Urinary bladder (tissue), 4 donors: ENCODE data around the gene PAX5. TPM values are rescaled to one million over a fixed set of nuclear protein-coding genes. Genes with fewer than 3 reads are reported as not detected.

Experiments used
- DNase-seq: peaks from one replicate; pipeline ENCODE4 v3.0.0-alpha.2; 2015; ENCODE audit errors: extremely low spot score
- H3K27ac ChIP-seq: one replicate; pipeline ENCODE4 v1.5.1; 2013; ENCODE audit warnings: low read depth, mild to moderate bottlenecking, moderate library complexity
- H3K36me3 ChIP-seq: one replicate; pipeline ENCODE4 v1.6.1; 2013; ENCODE audit warnings: mild to moderate bottlenecking, moderate library complexity; ENCODE audit not compliant: insufficient read depth
- H3K4me1 ChIP-seq: one replicate; pipeline ENCODE4 v1.6.1; 2013; ENCODE audit warnings: mild to moderate bottlenecking, moderate library complexity; ENCODE audit not compliant: insufficient read depth
- H3K4me3 ChIP-seq: one replicate; pipeline ENCODE4 v1.5.1; 2013; ENCODE audit warnings: low read depth, low read length
- WGBS: extraction: QIAGEN DNeasy Blood & Tissue Kit; methylation state at CpG from one replicate; pipeline ENCODE4 v1.1.7; 2013; 5-methylcytosine and 5-hydroxymethylcytosine counted together
- polyA plus RNA-seq: library from polyadenylated mRNA; stranded (reverse); fragments of 200-250 nt; gene quantifications from one replicate; pipeline ENCODE4 v1.2.3, GENCODE V29; 2013
- total RNA-seq: library from RNA; depleted of rRNA; stranded (reverse); fragments of >200 nt; gene quantifications from one replicate; pipeline ENCODE4 v1.2.3, GENCODE V29; 2014
- donor health status: healthy with polysubstance abuse.
- donor health status: healthy.

The PAX5 gene
- total and polyA plus RNA-seq, 2 donors: 0.03 to 0.26 TPM

- H3K27ac ChIP-seq: no peak overlapping the region
- peaks cover 2% of the 10 kb centered on the region for H3K4me1 ChIP-seq
- no peaks in the 10 kb centered on the region for H3K36me3 ChIP-seq
- 73% methylated on average over 4 of the region's 4 CpGs for WGBS
- no peak overlapping the region for H3K4me3 ChIP-seq
- no peak for DNase-seq
These were observed 216.8 kb downstream of the PAX5 start for GRCh38 chr9:36817160-36817834.

- Histone ChIP-seq H3K4me1 (peaks cover 2% of the 10 kb centered on the region), H3K36me3 (no peaks in the 10 kb centered on the region), H3K4me3 (no peak overlapping the region), H3K27ac (no peak overlapping the region)
- WGBS: 97% methylated on average over 3 of the region's 3 CpGs
- DNase-seq: no peak
These were observed 217.7 kb downstream of the PAX5 start for GRCh38 chr9:36816371-36816770.

DNA sequence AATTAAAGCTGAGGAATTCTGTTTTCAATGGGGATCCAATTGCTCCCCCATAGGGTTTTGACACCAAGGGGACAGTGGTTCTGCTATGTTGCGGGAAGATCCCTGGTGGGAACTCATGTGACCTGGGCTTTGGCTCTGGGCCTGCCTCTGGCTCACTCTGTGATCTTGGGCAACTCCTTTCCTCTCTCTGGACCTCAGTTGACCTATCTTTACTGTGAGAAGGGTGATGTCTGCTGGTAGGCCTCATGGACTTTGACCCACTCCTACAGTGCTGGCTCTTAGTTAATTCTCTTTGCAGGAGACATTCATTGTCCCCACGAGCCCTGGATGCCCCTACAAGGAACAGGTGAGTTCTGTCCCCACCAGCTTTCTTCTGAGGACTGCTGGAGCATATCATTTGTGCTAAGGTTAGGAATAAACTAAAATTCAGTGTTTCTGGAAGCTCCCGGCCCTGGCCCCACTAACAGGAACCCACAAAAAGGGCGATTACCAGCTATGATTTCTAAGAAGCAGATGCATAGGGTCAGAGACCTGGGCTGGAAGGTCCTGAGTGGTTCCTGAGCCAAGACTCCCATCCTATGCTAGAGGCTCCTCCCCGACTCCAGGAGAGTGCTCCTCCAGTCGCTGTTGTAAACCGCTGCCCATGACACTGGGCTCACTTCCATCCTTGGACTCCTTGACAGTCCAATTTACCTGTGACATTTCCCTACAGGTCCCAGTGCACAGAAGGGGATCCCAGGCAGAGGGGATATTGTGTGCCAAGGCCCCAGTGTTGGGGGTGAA lies 218.3 kb downstream of the PAX5 start:
- Histone ChIP-seq H3K4me1 (peaks cover 2% of the 10 kb centered on the region), H3K4me3 (no peak overlapping the region), H3K36me3 (no peaks in the 10 kb centered on the region), H3K27ac (no peak overlapping the region)
- no peak for DNase-seq
- WGBS: 89% methylated on average over 7 of the region's 7 CpGs

GRCh38 chr9:36815023-36815422 lies 219.0 kb downstream of the PAX5 start:
- peaks cover 2% of the 10 kb centered on the region for H3K4me1 ChIP-seq
- WGBS: 91% methylated on average over 3 of the region's 3 CpGs

GRCh38 chr9:36813154-36813553 lies 220.9 kb downstream of the PAX5 start:
- Histone ChIP-seq H3K27ac (no peak overlapping the region), H3K36me3 (no peaks in the 10 kb centered on the region), H3K4me1 (peaks cover under 1% of the 10 kb centered on the region), H3K4me3 (no peak overlapping the region)
- WGBS: 75% methylated on average over 10 of the region's 10 CpGs
- no peak for DNase-seq

More at GRCh38 chr9:36815023-36815422, 219.0 kb downstream of the PAX5 start:
- Histone ChIP-seq H3K36me3 (no peaks in the 10 kb centered on the region), H3K27ac (no peak overlapping the region), H3K4me3 (no peak overlapping the region)
- no peak for DNase-seq

DNA sequence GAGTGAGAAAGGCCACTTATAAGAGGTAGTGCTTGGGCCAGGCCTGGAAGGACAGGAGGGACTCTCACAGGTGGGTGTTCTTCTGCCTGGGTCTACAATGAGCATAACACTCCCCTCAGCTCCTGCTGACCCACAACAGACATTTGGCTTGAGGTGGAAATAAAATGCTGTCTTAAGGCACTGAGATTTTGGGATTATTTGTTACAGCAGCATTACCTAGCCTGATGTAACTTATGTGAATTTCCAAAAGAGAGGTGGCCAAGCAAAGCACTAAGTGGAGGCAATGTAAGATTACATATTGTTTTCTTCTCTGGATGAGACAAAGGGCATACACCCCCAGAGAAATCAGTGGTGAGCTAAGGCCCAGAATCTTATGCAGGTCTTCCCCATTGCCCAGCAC lies 221.5 kb downstream of the PAX5 start:
- H3K36me3 ChIP-seq: no peaks in the 10 kb centered on the region
- H3K4me1 ChIP-seq: no peaks in the 10 kb centered on the region
- no peak overlapping the region for H3K4me3 ChIP-seq
- no peak for DNase-seq
- no peak overlapping the region for H3K27ac ChIP-seq

DNA sequence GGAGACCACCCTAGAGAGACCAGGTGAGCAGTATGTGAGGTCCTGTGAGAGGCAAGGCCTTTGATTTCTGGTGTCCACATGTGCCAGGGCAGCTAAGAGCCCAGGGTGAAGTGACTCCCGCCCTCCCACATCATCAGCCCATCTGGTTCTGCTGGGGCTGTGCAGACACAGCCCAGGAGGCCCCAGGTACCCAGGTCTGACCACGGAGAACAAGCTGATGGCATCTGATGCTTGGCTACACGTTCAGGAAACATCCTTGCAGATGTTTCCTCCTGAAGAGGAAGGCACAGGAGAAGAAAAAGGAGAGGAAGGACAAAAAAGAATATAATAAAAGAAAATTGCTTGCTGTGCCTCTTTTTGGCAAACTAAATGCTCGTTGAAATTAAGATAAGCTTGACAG lies 225.8 kb downstream of the PAX5 start:
- Histone ChIP-seq H3K36me3 (no peaks in the 10 kb centered on the region), H3K4me3 (no peak overlapping the region), H3K27ac (no peak overlapping the region), H3K4me1 (no peaks in the 10 kb centered on the region)
- 46% methylated on average over 4 of the region's 4 CpGs for WGBS
- no peak for DNase-seq

DNA sequence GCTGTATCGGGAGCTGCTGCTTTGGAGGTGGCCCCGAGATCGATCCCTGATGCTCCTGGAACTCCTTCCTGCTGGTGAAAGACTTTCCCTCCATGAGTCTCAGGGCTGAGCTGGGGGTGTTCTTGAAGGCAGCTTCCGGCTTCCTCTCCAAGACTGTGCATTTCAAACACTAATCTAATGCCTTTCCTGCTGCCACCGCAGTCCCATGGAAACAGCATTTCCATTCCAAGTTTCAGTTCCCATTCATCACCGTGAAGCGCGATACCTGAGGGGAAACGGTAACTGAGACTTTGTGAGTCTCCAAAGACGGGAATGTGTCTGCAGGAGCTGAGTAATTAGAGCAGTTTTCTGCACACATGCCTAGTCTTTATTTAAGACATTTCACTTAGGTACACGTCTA lies 230.1 kb downstream of the PAX5 start:
- Histone ChIP-seq H3K4me3 (no peak overlapping the region), H3K36me3 (no peaks in the 10 kb centered on the region), H3K27ac (no peak overlapping the region), H3K4me1 (no peaks in the 10 kb centered on the region)
- 58% methylated on average over 11 of the region's 11 CpGs for WGBS
- no peak for DNase-seq

- 39% methylated on average over 15 of the region's 15 CpGs for WGBS
- Histone ChIP-seq H3K4me1 (no peaks in the 10 kb centered on the region), H3K27ac (no peak overlapping the region), H3K36me3 (no peaks in the 10 kb centered on the region), H3K4me3 (no peak overlapping the region)
- peak; percentile 28 for DNase-seq
These were observed 231.7 kb downstream of the PAX5 start for GRCh38 chr9:36802201-36802920.

GRCh38 chr9:36800455-36800854 lies 233.6 kb downstream of the PAX5 start:
- Histone ChIP-seq H3K4me3 (no peak overlapping the region), H3K4me1 (no peaks in the 10 kb centered on the region), H3K36me3 (no peaks in the 10 kb centered on the region), H3K27ac (no peak overlapping the region)
- no peak for DNase-seq
- 76% methylated on average over 3 of the region's 3 CpGs for WGBS

DNA sequence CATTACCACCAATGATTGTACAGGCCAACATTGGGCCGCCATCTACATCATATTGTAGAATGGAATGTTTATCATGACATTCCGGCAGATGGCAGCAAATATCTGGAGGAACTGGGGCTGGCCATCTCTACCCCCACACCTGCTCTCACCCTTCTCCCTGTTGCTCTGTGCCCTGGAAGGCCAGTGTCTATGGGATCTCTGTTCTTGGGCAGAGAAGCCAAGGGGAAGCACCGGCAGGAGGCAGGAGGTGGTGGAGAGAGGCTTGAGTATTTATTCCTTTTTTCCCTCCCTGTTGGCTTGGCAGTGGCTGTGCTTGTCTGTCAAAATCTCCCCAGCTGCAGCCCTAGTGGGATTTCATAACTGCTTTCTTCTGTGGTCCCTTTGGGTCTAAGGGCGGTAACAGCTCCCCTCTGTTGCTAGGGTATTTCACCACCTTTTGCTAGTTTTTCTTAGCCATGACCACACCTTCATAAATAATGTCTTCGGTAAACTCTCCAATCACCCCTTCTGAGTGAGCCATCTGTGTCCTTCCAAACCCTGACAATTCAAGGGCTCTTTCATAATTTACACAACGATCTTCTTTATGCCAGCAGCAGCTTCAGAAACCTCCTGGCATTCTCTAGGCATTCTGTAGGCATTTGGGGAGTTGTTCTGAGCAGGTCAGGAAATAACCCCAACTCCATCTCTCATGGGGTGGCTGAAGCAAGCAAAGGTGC lies 235.6 kb downstream of the PAX5 start:
- no peak overlapping the region for H3K27ac ChIP-seq
- WGBS: 63% methylated on average over 6 of the region's 6 CpGs
- no peak for DNase-seq
- H3K4me3 ChIP-seq: no peak overlapping the region
- no peaks in the 10 kb centered on the region for H3K4me1 ChIP-seq
- H3K36me3 ChIP-seq: no peaks in the 10 kb centered on the region

- no peak overlapping the region for H3K4me3 ChIP-seq
- WGBS: 83% methylated on average over 17 of the region's 17 CpGs
- no peak for DNase-seq
- no peaks in the 10 kb centered on the region for H3K4me1 ChIP-seq
- no peaks in the 10 kb centered on the region for H3K36me3 ChIP-seq
- no peak overlapping the region for H3K27ac ChIP-seq
These were observed 236.4 kb downstream of the PAX5 start for GRCh38 chr9:36797471-36798220.
